ENCODE results near the gene TMEM218. TPM values are rescaled to one million over a fixed set of nuclear protein-coding genes. Genes with fewer than 3 reads are reported as not detected.
A peak's percentile ranks its signal among the peaks of the same experiment; 100 is the strongest.
"Not testable (repeated sequence)": the region's sequence is repeated elsewhere in the genome, so short reads cannot be mapped to it uniquely, and the experiment has no call there.

Gene TMEM218
- total RNA-seq, 2 donors from 2014 or later = 7.0 to 9.9 TPM

GRCh38 chr11:125062218-125062930, 49.1 kb downstream of the TMEM218 start:
- Mint-ChIP-seq H3K4me1 (peaks cover 10% of the 10 kb centered on the region), H3K4me3 (peak overlapping the region; percentile 93), H3K36me3 (ENCODE audit: low read depth) (no peaks in the 10 kb centered on the region), H3K27me3 (peaks cover 27% of the 10 kb centered on the region), H3K27ac (peak overlapping the region; percentile 24)
- H3K9me3 ChIP-seq (ENCODE audit: control insufficient read depth, low read length, poor library complexity, severe bottlenecking) = no peaks in the 10 kb centered on the region
- ATAC-seq (peak; percentile 11), DNase-seq (no peak)

DNA sequence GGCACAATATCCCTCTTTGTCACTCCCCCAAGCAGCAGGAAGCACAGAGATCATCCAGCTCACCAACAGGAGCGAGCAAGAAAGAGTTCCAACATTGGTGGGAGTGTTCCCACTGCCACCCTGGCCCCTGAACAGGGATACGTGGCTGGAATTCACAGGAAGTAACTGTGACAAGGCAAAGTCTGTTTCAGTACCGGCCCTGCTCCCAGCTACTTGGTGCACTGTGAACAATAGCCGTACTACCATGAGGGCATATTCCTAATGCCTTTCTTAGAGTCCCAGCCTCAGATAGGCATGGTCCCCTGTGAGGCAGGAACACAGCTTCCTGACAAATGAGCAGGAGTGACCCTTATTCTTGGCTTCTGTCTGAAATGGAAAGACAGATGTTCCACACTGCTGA, 50.1 kb downstream of the TMEM218 start:
- no peaks in the 10 kb centered on the region for H3K36me3 Mint-ChIP-seq (ENCODE audit: low read depth)
- no peak overlapping the region for H3K27ac Mint-ChIP-seq
- no peak for ATAC-seq
- DNase-seq = no peak
- H3K9me3 ChIP-seq (ENCODE audit: control insufficient read depth, low read length, poor library complexity, severe bottlenecking) = no peaks in the 10 kb centered on the region
- H3K27me3 Mint-ChIP-seq = peaks cover 27% of the 10 kb centered on the region
- peaks cover 10% of the 10 kb centered on the region for H3K4me1 Mint-ChIP-seq
- H3K4me3 Mint-ChIP-seq = no peak overlapping the region

DNA sequence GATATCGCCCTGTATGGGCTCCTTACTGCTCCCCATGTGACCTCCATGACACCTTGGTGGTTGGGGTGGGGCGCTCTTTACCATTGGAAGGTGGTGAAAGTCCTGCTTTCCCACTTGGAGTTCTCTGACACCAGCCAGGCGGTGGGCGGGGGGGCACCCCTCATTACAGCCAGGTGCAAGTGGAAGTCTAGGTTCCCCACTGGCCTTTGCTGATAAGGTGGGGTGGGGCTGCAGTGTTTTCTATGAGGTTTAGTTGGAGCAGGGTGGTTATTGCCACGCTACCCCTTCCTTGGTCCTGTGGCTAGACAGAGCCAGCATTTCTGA, 53.8 kb downstream of the TMEM218 start:
- no peak for DNase-seq
- H3K36me3 Mint-ChIP-seq (ENCODE audit: low read depth) = no peaks in the 10 kb centered on the region
- peaks cover 9% of the 10 kb centered on the region for H3K27me3 Mint-ChIP-seq
- ATAC-seq = no peak
- no peaks in the 10 kb centered on the region for H3K9me3 ChIP-seq (ENCODE audit: control insufficient read depth, low read length, poor library complexity, severe bottlenecking)
- no peak overlapping the region for H3K4me3 Mint-ChIP-seq
- H3K4me1 Mint-ChIP-seq = peaks cover 7% of the 10 kb centered on the region
- no peak overlapping the region for H3K27ac Mint-ChIP-seq

DNA sequence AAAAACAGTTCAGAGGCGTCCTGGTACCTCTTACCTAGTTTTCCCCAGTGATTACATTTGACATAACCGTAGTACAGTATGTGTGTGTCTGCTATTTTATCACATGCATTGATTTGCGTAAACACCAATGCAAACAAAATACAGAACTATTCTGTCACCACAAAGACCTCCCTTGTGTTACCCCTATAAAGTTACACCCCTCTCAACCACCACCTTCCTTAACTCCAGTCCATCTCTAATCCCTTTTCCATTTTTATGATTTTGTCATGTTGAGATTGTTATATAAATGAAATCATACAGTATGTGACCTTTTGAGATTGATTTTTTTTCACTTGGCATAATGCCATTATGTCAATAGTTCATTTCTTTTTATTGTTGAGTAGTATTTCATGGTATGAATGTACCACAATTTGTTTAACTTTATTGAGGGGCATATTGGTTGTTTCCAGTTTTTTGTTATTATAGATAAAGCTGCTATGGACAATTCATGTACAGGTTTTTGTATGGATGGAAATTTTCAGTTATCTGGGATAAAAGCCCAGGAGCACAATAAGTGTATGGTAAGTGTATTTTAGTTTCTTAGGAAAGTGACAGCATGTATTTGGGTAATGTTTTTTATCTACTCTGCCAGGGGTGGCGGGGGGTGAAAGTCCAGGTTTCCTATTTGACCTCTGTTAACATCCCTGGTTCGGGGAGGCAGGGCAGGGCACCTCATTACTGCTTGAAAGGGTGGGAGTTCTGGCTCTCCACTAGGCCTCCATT, 54.3 kb downstream of the TMEM218 start:
- ATAC-seq (no peak), DNase-seq (no peak)
- Mint-ChIP-seq H3K4me3 (no peak overlapping the region), H3K36me3 (ENCODE audit: low read depth) (no peaks in the 10 kb centered on the region), H3K27me3 (peaks cover 4% of the 10 kb centered on the region), H3K4me1 (peaks cover 1% of the 10 kb centered on the region), H3K27ac (no peak overlapping the region)
- no peaks in the 10 kb centered on the region for H3K9me3 ChIP-seq (ENCODE audit: control insufficient read depth, low read length, poor library complexity, severe bottlenecking)

- H3K36me3 Mint-ChIP-seq (ENCODE audit: low read depth); ATAC-seq; H3K4me3 Mint-ChIP-seq: not testable (repeated sequence)
Measured at GRCh38 chr11:125056111-125056510, 55.3 kb downstream of the TMEM218 start.

DNA sequence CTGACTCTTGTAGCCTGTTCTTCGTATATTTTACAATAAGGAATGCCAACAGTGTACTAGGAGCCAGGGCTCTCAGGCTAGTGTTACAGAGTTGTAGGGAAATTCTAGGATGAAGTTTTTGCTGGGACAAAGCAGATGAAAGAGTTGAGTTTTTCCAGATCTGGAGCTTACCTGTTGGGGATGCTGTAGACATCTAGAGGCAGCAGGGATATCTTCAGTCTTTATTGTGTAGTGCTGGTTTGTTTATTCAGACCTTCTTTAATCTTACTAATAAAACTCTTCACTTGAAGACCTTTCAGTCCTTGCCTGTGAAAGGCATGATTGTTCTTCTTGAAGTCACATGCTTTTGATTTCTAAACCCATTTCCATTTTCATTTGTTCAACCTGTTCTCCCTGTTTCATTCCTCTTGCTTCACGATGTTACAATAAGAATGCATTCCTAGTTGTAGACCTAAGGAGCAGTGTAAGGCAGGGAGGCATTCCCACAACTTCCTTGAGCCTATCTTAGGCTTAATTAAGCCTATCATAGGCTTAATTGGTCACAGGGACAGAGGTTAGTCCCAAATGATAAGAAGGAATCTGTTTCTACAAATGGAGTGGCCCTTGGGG, 56.2 kb downstream of the TMEM218 start:
- Mint-ChIP-seq H3K27me3 (no peaks in the 10 kb centered on the region), H3K27ac (no peak overlapping the region), H3K4me1 (no peaks in the 10 kb centered on the region), H3K36me3 (ENCODE audit: low read depth) (no peaks in the 10 kb centered on the region), H3K4me3 (no peak overlapping the region)
- no peak for DNase-seq
- no peak for ATAC-seq
- no peaks in the 10 kb centered on the region for H3K9me3 ChIP-seq (ENCODE audit: control insufficient read depth, low read length, poor library complexity, severe bottlenecking)

More at GRCh38 chr11:125056111-125056510, 55.3 kb downstream of the TMEM218 start:
- H3K4me1 Mint-ChIP-seq; H3K9me3 ChIP-seq (ENCODE audit: control insufficient read depth, low read length, poor library complexity, severe bottlenecking); H3K27ac Mint-ChIP-seq; H3K27me3 Mint-ChIP-seq; DNase-seq: not testable (repeated sequence)

DNA sequence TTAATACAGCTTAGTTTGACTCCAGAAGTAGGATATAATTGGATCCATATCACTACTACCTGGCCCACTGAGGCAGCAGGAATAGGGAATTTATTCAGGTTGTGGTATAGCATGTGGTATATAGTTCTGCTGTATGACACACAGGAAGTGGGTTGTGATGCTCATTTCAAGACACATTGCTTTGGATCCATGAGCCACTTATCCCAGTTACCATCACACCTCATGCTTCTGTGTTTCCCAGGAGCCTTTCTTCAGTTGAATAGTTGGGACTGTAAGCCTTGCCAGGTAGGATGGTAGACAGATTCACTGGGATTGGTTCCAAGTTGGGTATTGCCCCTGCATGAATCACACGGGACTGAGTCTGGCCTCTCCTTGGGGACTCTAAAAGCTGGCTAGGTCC, 58.3 kb downstream of the TMEM218 start:
- DNase-seq = no peak
- ATAC-seq = no peak
- Mint-ChIP-seq H3K4me1 (no peaks in the 10 kb centered on the region), H3K27ac (no peak overlapping the region), H3K4me3 (no peak overlapping the region), H3K27me3 (no peaks in the 10 kb centered on the region), H3K36me3 (ENCODE audit: low read depth) (no peaks in the 10 kb centered on the region)
- no peaks in the 10 kb centered on the region for H3K9me3 ChIP-seq (ENCODE audit: control insufficient read depth, low read length, poor library complexity, severe bottlenecking)

DNA sequence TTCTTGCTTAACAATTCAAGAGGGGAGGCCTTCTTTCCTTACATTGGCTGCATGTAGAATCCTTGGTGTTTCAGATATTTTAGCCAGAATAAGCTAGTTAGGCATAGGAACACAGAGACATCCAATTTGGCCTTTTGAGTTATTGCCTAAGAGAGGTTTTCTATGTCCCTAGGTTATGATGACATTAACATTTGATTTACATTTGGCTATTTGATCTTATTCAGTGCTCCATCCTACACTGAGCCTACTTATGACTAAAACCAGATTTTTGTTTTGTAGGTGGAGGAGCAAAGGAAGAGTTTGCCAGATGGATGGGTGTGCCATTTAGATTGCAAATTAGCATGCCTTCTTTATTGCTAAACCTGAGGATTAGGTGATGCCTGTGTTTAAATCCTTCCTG, 59.4 kb downstream of the TMEM218 start:
- no peaks in the 10 kb centered on the region for H3K9me3 ChIP-seq (ENCODE audit: control insufficient read depth, low read length, poor library complexity, severe bottlenecking)
- no peaks in the 10 kb centered on the region for H3K4me1 Mint-ChIP-seq
- no peak overlapping the region for H3K4me3 Mint-ChIP-seq
- H3K27me3 Mint-ChIP-seq = no peaks in the 10 kb centered on the region
- no peak for ATAC-seq
- DNase-seq = no peak
- no peak overlapping the region for H3K27ac Mint-ChIP-seq
- H3K36me3 Mint-ChIP-seq (ENCODE audit: low read depth) = no peaks in the 10 kb centered on the region

DNA sequence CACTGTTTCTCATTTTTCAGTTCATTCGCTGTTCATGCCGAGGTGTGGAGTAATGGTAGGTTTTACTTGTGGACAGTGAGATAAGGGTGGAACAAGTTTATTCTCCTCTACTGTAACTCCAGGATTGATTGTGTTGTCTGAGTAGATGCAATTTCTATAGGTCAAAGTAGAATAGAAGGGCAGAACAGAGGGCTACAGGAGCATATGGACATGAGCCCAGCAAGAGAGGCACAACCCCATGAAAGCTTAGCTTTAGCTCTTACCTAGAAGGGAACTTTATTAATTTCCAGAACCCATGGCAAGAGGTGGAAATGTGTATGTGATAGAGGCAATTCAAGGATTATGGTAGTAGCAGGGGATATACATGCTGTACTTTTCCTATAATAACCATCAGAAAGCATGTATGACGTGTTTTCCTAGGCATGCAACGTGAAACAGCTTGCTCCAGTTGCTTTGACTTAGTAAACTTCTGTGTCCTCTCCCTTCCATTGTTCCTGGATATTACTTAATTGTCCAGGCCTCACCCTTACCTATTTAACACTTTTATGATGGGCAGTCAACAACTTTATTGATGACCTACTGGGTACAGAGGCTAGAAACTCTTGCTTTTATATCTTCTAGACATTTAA, 62.1 kb downstream of the TMEM218 start:
- Mint-ChIP-seq H3K4me1 (no peaks in the 10 kb centered on the region), H3K27me3 (no peaks in the 10 kb centered on the region), H3K27ac (no peak overlapping the region), H3K36me3 (ENCODE audit: low read depth) (no peaks in the 10 kb centered on the region), H3K4me3 (no peak overlapping the region)
- no peak for DNase-seq
- no peak for ATAC-seq
- H3K9me3 ChIP-seq (ENCODE audit: control insufficient read depth, low read length, poor library complexity, severe bottlenecking) = no peaks in the 10 kb centered on the region

Other genes starting within 250 kb of the TMEM218 start
- 10 to 100 TPM; 17.5 to 18.0 TPM for gene ROBO3, start 246.2 kb downstream of the TMEM218 start, total RNA-seq
- gene ROBO4, start 213.8 kb downstream of the TMEM218 start, total RNA-seq = not detected
- gene HEPN1, start 192.4 kb downstream of the TMEM218 start, total RNA-seq = not detected
- gene HEPACAM, start 175.6 kb downstream of the TMEM218 start, total RNA-seq = not detected
- 1 to 10 TPM in 1 of 2 donors, under 1 TPM in 1; 0.91 to 1.3 TPM for gene CCDC15, start 157.4 kb downstream of the TMEM218 start, total RNA-seq
- gene SLC37A2, start 48.3 kb downstream of the TMEM218 start, total RNA-seq = under 1 TPM; 0.52 to 0.90 TPM
- not detected for gene PKNOX2, start 53.1 kb upstream of the TMEM218 start, total RNA-seq

Data from T-helper 17 cell (primary cell).